ENCODE measurements around the gene SLC46A2. TPM values are rescaled to one million over a fixed set of nuclear protein-coding genes. Genes with fewer than 3 reads are reported as not detected.

SLC46A2 gene
- total RNA-seq, 2 experiments from 2014 or later: not detected

- Histone ChIP-seq H4K20me1 (ENCODE audit: insufficient read depth, low read length) (no peaks in the 10 kb centered on the region), H2AFZ (ENCODE audit: low read length) (no peak overlapping the region), H3K4me2 (ENCODE audit: low read length) (no peak overlapping the region), H3K4me1 (ENCODE audit: insufficient read depth, low read length, poor library complexity, severe bottlenecking) (no peaks in the 10 kb centered on the region), H3K79me2 (ENCODE audit: insufficient read depth, low read depth, low read length) (no peaks in the 10 kb centered on the region), H3K9me2 (ENCODE audit: insufficient read depth, low read length) (no peaks in the 10 kb centered on the region), H3K4me3 (ENCODE audit: low read depth, low read length, poor library complexity, severe bottlenecking) (no peak overlapping the region), H3K27ac (ENCODE audit: low read depth, low read length, poor library complexity, severe bottlenecking) (no peak overlapping the region), H3K9me3 (ENCODE audit: low read length) (no peaks in the 10 kb centered on the region), H3K36me3 (ENCODE audit: insufficient read depth, low read length) (no peaks in the 10 kb centered on the region)
- TF ChIP-seq EZH2phosphoT487 (IDR thresholded peaks at IDR 0.05; ENCODE audit: borderline replicate concordance, low read depth, low read length): no peak
- TF ChIP-seq, protein P1, sequence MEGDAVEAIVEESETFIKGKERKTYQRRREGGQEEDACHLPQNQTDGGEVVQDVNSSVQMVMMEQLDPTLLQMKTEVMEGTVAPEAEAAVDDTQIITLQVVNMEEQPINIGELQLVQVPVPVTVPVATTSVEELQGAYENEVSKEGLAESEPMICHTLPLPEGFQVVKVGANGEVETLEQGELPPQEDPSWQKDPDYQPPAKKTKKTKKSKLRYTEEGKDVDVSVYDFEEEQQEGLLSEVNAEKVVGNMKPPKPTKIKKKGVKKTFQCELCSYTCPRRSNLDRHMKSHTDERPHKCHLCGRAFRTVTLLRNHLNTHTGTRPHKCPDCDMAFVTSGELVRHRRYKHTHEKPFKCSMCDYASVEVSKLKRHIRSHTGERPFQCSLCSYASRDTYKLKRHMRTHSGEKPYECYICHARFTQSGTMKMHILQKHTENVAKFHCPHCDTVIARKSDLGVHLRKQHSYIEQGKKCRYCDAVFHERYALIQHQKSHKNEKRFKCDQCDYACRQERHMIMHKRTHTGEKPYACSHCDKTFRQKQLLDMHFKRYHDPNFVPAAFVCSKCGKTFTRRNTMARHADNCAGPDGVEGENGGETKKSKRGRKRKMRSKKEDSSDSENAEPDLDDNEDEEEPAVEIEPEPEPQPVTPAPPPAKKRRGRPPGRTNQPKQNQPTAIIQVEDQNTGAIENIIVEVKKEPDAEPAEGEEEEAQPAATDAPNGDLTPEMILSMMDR (conservative IDR thresholded peaks at IDR 0.05; ENCODE audit: low read length): no peak
- POLR2A ChIA-PET: no interaction called here
- BruUV-seq (replicated peaks): no TSS peak
- intact Hi-C loops (cut with micrococcal nuclease; ENCODE audit: unreplicated experiment): no loop called here
- CTCF ChIA-PET (ENCODE audit: unreplicated experiment): no interaction called here
- no peak for DNase-seq (ENCODE audit: low spot score)
Measured at GRCh38 chr9:112881331-112881730, 9.3 kb downstream of the SLC46A2 start.

GRCh38 chr9:112880650-112881049 lies 10.0 kb downstream of the SLC46A2 start:
- H2AFZ ChIP-seq (ENCODE audit: low read length): no peak overlapping the region
- intact Hi-C loops (cut with micrococcal nuclease; ENCODE audit: unreplicated experiment): no loop called here
- H3K79me2 ChIP-seq (ENCODE audit: insufficient read depth, low read depth, low read length): no peaks in the 10 kb centered on the region
- H3K9me2 ChIP-seq (ENCODE audit: insufficient read depth, low read length): no peaks in the 10 kb centered on the region
- H3K4me1 ChIP-seq (ENCODE audit: insufficient read depth, low read length, poor library complexity, severe bottlenecking): no peaks in the 10 kb centered on the region
- BruUV-seq (replicated peaks): no TSS peak
- no peak overlapping the region for H3K4me3 ChIP-seq (ENCODE audit: low read depth, low read length, poor library complexity, severe bottlenecking)
- no peak overlapping the region for H3K27ac ChIP-seq (ENCODE audit: low read depth, low read length, poor library complexity, severe bottlenecking)
- ChIA-PET CTCF (ENCODE audit: unreplicated experiment) (no interaction called here), POLR2A (no interaction called here)
- H3K36me3 ChIP-seq (ENCODE audit: insufficient read depth, low read length): no peaks in the 10 kb centered on the region
- no peak overlapping the region for H3K4me2 ChIP-seq (ENCODE audit: low read length)
- no peak for TF ChIP-seq EZH2phosphoT487 (IDR thresholded peaks at IDR 0.05; ENCODE audit: borderline replicate concordance, low read depth, low read length)
- TF ChIP-seq, protein P1 (conservative IDR thresholded peaks at IDR 0.05; ENCODE audit: low read length): no peak
- H3K9me3 ChIP-seq (ENCODE audit: low read length): no peaks in the 10 kb centered on the region
- no peak for DNase-seq (ENCODE audit: low spot score)
- no peaks in the 10 kb centered on the region for H4K20me1 ChIP-seq (ENCODE audit: insufficient read depth, low read length)

GRCh38 chr9:112878752-112879151 lies 11.9 kb downstream of the SLC46A2 start:
- Histone ChIP-seq H3K36me3 (ENCODE audit: insufficient read depth, low read length) (no peaks in the 10 kb centered on the region), H3K4me3 (ENCODE audit: low read depth, low read length, poor library complexity, severe bottlenecking) (no peak overlapping the region), H4K20me1 (ENCODE audit: insufficient read depth, low read length) (no peaks in the 10 kb centered on the region), H3K9me2 (ENCODE audit: insufficient read depth, low read length) (no peaks in the 10 kb centered on the region), H3K27ac (ENCODE audit: low read depth, low read length, poor library complexity, severe bottlenecking) (no peak overlapping the region), H3K79me2 (ENCODE audit: insufficient read depth, low read depth, low read length) (no peaks in the 10 kb centered on the region), H3K4me2 (ENCODE audit: low read length) (no peak overlapping the region), H3K9me3 (ENCODE audit: low read length) (no peaks in the 10 kb centered on the region), H2AFZ (ENCODE audit: low read length) (no peak overlapping the region), H3K4me1 (ENCODE audit: insufficient read depth, low read length, poor library complexity, severe bottlenecking) (no peaks in the 10 kb centered on the region)
- DNase-seq (ENCODE audit: low spot score): no peak
- POLR2A ChIA-PET: interaction anchor here (1.2 kb wide), 1 partner anchor 20 kb away, joined by 3 read pairs; no protein-coding TSS in a partner anchor
- CTCF ChIA-PET (ENCODE audit: unreplicated experiment): no interaction called here
- intact Hi-C loops (cut with micrococcal nuclease; ENCODE audit: unreplicated experiment): no loop called here
- BruUV-seq (replicated peaks): no TSS peak
- TF ChIP-seq, protein P1 (conservative IDR thresholded peaks at IDR 0.05; ENCODE audit: low read length): no peak
- no peak for TF ChIP-seq EZH2phosphoT487 (IDR thresholded peaks at IDR 0.05; ENCODE audit: borderline replicate concordance, low read depth, low read length)

All from OCI-LY7 (cell line).